ENCODE measurements around the gene PCDHB14.
"Not testable (repeated sequence)": the region's sequence is repeated elsewhere in the genome, so short reads cannot be mapped to it uniquely, and the experiment has no call there.

PCDHB14 gene

GRCh38 chr5:141182248-141182647 is 40.9 kb upstream of the PCDHB14 start, which contains the start of gene PCDHB16:
PCDHB16 (plus strand) TSS chr5:141182387; CDS start chr5:141182560, 173 bp downstream.
- peaks cover 23% of the 10 kb centered on the region for H3K9me3 ChIP-seq
- no peak within 1 kb of the TSS for H3K27ac ChIP-seq
- no peaks in the 10 kb centered on the region for H3K36me3 ChIP-seq
- TF ChIP-seq CTCF (IDR thresholded peaks at IDR 0.05), result no peak
- peaks cover 55% of the 10 kb centered on the region for H3K27me3 ChIP-seq
- no peak within 1 kb of the TSS for H3K4me3 ChIP-seq (ENCODE audit: low read depth in 1 of 2, low read length in 1 of 2)
- H3K4me1 ChIP-seq (ENCODE audit: control insufficient read depth in 1 of 2, insufficient read depth in 1 of 2, low read depth in 1 of 2, low read length in 1 of 2), result no peaks in the 10 kb centered on the region

GRCh38 chr5:141184117-141184855 is 38.9 kb upstream of the PCDHB14 start:
- peaks cover 10% of the 10 kb centered on the region for H3K9me3 ChIP-seq
- not testable (repeated sequence) for H3K36me3 ChIP-seq; H3K27ac ChIP-seq; H3K4me3 ChIP-seq (ENCODE audit: low read depth in 1 of 2, low read length in 1 of 2); H3K4me1 ChIP-seq (ENCODE audit: control insufficient read depth in 1 of 2, insufficient read depth in 1 of 2, low read depth in 1 of 2, low read length in 1 of 2)
- peaks cover 53% of the 10 kb centered on the region for H3K27me3 ChIP-seq

GRCh38 chr5:141186897-141187512 is 36.1 kb upstream of the PCDHB14 start, which contains the start of gene PCDHB9:
PCDHB9 (plus strand) TSS chr5:141187161; CDS start chr5:141187319, 158 bp downstream.
- H3K9me3 ChIP-seq, result peaks cover 8% of the 10 kb centered on the region
- no peak within 1 kb of the TSS for H3K4me3 ChIP-seq (ENCODE audit: low read depth in 1 of 2, low read length in 1 of 2)
- H3K27ac ChIP-seq, result no peak within 1 kb of the TSS
- H3K36me3 ChIP-seq, result no peaks in the 10 kb centered on the region
- TF ChIP-seq CTCF (IDR thresholded peaks at IDR 0.05), result no peak
- H3K4me1 ChIP-seq (ENCODE audit: control insufficient read depth in 1 of 2, insufficient read depth in 1 of 2, low read depth in 1 of 2, low read length in 1 of 2), result no peaks in the 10 kb centered on the region
- peaks cover 50% of the 10 kb centered on the region for H3K27me3 ChIP-seq

GRCh38 chr5:141188682-141189081 is 34.5 kb upstream of the PCDHB14 start:
- peaks cover 33% of the 10 kb centered on the region for H3K27me3 ChIP-seq
- H3K27ac ChIP-seq; H3K36me3 ChIP-seq; H3K4me3 ChIP-seq (ENCODE audit: low read depth in 1 of 2, low read length in 1 of 2); H3K9me3 ChIP-seq; H3K4me1 ChIP-seq (ENCODE audit: control insufficient read depth in 1 of 2, insufficient read depth in 1 of 2, low read depth in 1 of 2, low read length in 1 of 2): not testable (repeated sequence)

GRCh38 chr5:141189131-141189530 is 34.0 kb upstream of the PCDHB14 start:
- H3K36me3 ChIP-seq; H3K27ac ChIP-seq; H3K9me3 ChIP-seq; H3K4me1 ChIP-seq (ENCODE audit: control insufficient read depth in 1 of 2, insufficient read depth in 1 of 2, low read depth in 1 of 2, low read length in 1 of 2); H3K4me3 ChIP-seq (ENCODE audit: low read depth in 1 of 2, low read length in 1 of 2): not testable (repeated sequence)
- H3K27me3 ChIP-seq, result peaks cover 32% of the 10 kb centered on the region

GRCh38 chr5:141192110-141192725 is 30.9 kb upstream of the PCDHB14 start, which contains the start of gene PCDHB10:
PCDHB10 (plus strand) TSS chr5:141192353; CDS start chr5:141192553, 200 bp downstream.
- Histone ChIP-seq H3K4me3 (ENCODE audit: low read depth in 1 of 2, low read length in 1 of 2) (no peak within 1 kb of the TSS), H3K27me3 (peaks cover 23% of the 10 kb centered on the region), H3K27ac (no peak within 1 kb of the TSS), H3K4me1 (ENCODE audit: control insufficient read depth in 1 of 2, insufficient read depth in 1 of 2, low read depth in 1 of 2, low read length in 1 of 2) (no peaks in the 10 kb centered on the region), H3K9me3 (no peaks in the 10 kb centered on the region), H3K36me3 (no peaks in the 10 kb centered on the region)
- TF ChIP-seq CTCF (IDR thresholded peaks at IDR 0.05), result no peak

- H3K9me3 ChIP-seq; H3K27me3 ChIP-seq; H3K36me3 ChIP-seq; H3K27ac ChIP-seq; H3K4me3 ChIP-seq (ENCODE audit: low read depth in 1 of 2, low read length in 1 of 2); H3K4me1 ChIP-seq (ENCODE audit: control insufficient read depth in 1 of 2, insufficient read depth in 1 of 2, low read depth in 1 of 2, low read length in 1 of 2): not testable (repeated sequence)
Measured at GRCh38 chr5:141194332-141194731, 28.8 kb upstream of the PCDHB14 start.

All from neutrophil (primary cell).